Psoas muscle (tissue), 8 donors: Measurements from ENCODE around the gene JADE1. TPM values are rescaled to one million over a fixed set of nuclear protein-coding genes. Genes with fewer than 3 reads are reported as not detected.

Experiments used
- ATAC-seq, 4 donors: fragments of 200-7000 bp; cut with Tn5 transposase; one replicate each; pipeline ENCODE4 v1.9.1; 2020; ENCODE audit warnings: moderate library complexity in 3 of 4, mild to moderate bottlenecking in 2 of 4
- DNase-seq, 2 donors: peaks; one replicate each; pipeline ENCODE4 v3.0.0-alpha.2; 2020
- H3K27ac ChIP-seq: fragments of 200-600 bp; one replicate; pipeline ENCODE4 v1.8.0; 2022
- H3K27me3 ChIP-seq, 3 donors: fragments of 200-600 bp in 1 of 3; one replicate each; pipeline versions ENCODE4 v1.6.1 to v1.8.0; 2013 to 2022; ENCODE audit warnings: low read length in 2 of 3, mild to moderate bottlenecking in 2 of 3, moderate library complexity in 1 of 3; ENCODE audit not compliant: insufficient read depth in 3 of 3
- H3K36me3 ChIP-seq, 2 donors: fragments of 200-600 bp in 1 of 2; one replicate each; pipeline versions ENCODE4 v1.6.1 to v1.8.0; 2013 to 2022; ENCODE audit warnings: low read depth in 1 of 2, mild to moderate bottlenecking in 1 of 2, moderate library complexity in 1 of 2; ENCODE audit not compliant: insufficient read depth in 1 of 2
- H3K4me1 ChIP-seq: fragments of 200-600 bp; one replicate; pipeline ENCODE4 v1.8.0; 2022
- H3K4me3 ChIP-seq: fragments of 200-600 bp; one replicate; pipeline ENCODE4 v1.8.0; 2022; ENCODE audit warnings: mild to moderate bottlenecking
- H3K9me3 ChIP-seq: fragments of 200-600 bp; one replicate; pipeline ENCODE4 v1.8.0; 2022
- CTCF ChIP-seq: fragments of 200-600 bp; IDR thresholded peaks from one replicate; pipeline ENCODE4 v1.8.0; 2022; ENCODE audit warnings: antibody characterized with exemption
- WGBS, 3 donors: extraction: QIAGEN DNeasy Blood & Tissue Kit; methylation state at CpG; one replicate each; pipeline versions ENCODE4 v1.1.6 to v1.1.7; 2013; 5-methylcytosine and 5-hydroxymethylcytosine counted together
- intact Hi-C, 2 donors: fragments of 100-400 bp; cut with DNase I; formaldehyde crosslinking; loops; one replicate each; pipeline versions ENCODE4 v1.11.0 to v1.14.2; 2022
- polyA plus RNA-seq, 3 donors: library from polyadenylated mRNA; stranded (reverse); fragments of 200-250 nt; gene quantifications; one replicate each; pipeline ENCODE4 v1.2.3, GENCODE V29; 2013
- total RNA-seq, 4 donors: library from RNA; stranded (reverse); fragmentation: NEBNext Ultra II Directional in 2 of 4; extraction: Animal tissue kit (Norgen Biotek cat#: 25700) in 2 of 4; gene quantifications; one replicate each; pipeline versions ENCODE4 v1.2.1 to v1.2.4, GENCODE V29; 2021 to 2023
- donor health status: healthy with polysubstance abuse.
- donor health status: DM: no; HTN: no; CAD: no; lungs with moderate emphysema.
- donor health status: Bipolar disorder and iron deficiency.
- donor health status: healthy.
- donor health status: DM: yes; HTN: yes; CAD: no.
- donor health status: DM: no; HTN: no; CAD: no.
- donor health status: DM: no; HTN: no; CAD: no.
- donor health status: DM: yes; HTN: yes; CAD: no.

JADE1 gene
- total and polyA plus RNA-seq, 7 donors = 5.8 to 21.4 (median 16.8) TPM

GRCh38 chr4:128770807-128771206 lies 38.7 kb upstream of the JADE1 start:
- no peak overlapping the region for H3K4me3 ChIP-seq
- DNase-seq = no peak
- no peaks in the 10 kb centered on the region for H3K27me3 ChIP-seq
- no peak for TF ChIP-seq CTCF
- intact Hi-C loops = no loop called here
- H3K4me1 ChIP-seq = no peaks in the 10 kb centered on the region
- no peak overlapping the region for H3K27ac ChIP-seq
- no peak for ATAC-seq
- H3K9me3 ChIP-seq = no peaks in the 10 kb centered on the region
- H3K36me3 ChIP-seq = no peaks in the 10 kb centered on the region
- 78 to 88% (median 83%) methylated on average over 3 of the region's 3 CpGs for WGBS, 3 donors

GRCh38 chr4:128775477-128775876 lies 34.0 kb upstream of the JADE1 start:
- no peaks in the 10 kb centered on the region for H3K27me3 ChIP-seq
- ATAC-seq (no peak), DNase-seq (no peak)
- no peaks in the 10 kb centered on the region for H3K9me3 ChIP-seq
- H3K4me1 ChIP-seq = no peaks in the 10 kb centered on the region
- H3K27ac ChIP-seq = no peak overlapping the region
- 84 to 92% (median 91%) methylated on average over 2 of the region's 2 CpGs for WGBS, 3 donors
- intact Hi-C loops = no loop called here
- TF ChIP-seq CTCF = no peak
- no peak overlapping the region for H3K4me3 ChIP-seq
- H3K36me3 ChIP-seq = no peaks in the 10 kb centered on the region

DNA sequence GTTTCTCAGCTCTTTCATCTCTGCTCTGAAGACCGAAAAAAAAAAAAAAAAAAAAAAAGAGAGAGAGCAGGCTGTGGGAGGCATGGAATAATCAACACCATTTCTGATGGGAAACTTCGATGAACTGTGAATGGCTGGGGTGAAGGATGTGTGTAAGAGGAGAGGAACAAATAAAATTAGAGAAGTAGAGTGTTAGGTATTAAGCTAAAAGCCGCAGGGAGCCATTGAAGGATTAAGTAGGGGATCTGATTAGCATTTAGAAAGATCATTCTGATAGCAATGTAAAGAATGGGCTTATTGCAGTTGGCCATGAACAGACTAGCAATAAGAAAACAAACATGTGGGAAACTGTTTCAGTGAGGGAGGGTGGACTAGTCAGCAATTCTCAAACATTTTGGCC lies 33.6 kb upstream of the JADE1 start:
- 80 to 93% (median 85%) methylated on average over 3 of the region's 3 CpGs for WGBS, 3 donors
- Histone ChIP-seq H3K4me1 (no peaks in the 10 kb centered on the region), H3K27ac (no peak overlapping the region), H3K36me3 (no peaks in the 10 kb centered on the region), H3K9me3 (no peaks in the 10 kb centered on the region), H3K4me3 (no peak overlapping the region), H3K27me3 (no peaks in the 10 kb centered on the region)
- intact Hi-C loops = no loop called here
- no peak for ATAC-seq
- no peak for DNase-seq
- no peak for TF ChIP-seq CTCF

GRCh38 chr4:128776794-128777216 lies 32.7 kb upstream of the JADE1 start:
- Histone ChIP-seq H3K9me3 (no peaks in the 10 kb centered on the region), H3K4me3 (no peak overlapping the region), H3K4me1 (no peaks in the 10 kb centered on the region), H3K36me3 (no peaks in the 10 kb centered on the region), H3K27me3 (no peaks in the 10 kb centered on the region), H3K27ac (no peak overlapping the region)
- intact Hi-C loops = no loop called here
- TF ChIP-seq CTCF = no peak
- ATAC-seq = peak in 3 of 4 donors; percentile 30 to 78 (median 69)
- WGBS, 3 donors = 54 to 61% (median 56%) methylated on average over 3 of the region's 3 CpGs
- DNase-seq = peak in 1 of 2 donors; percentile 63

GRCh38 chr4:128780688-128781087 lies 28.8 kb upstream of the JADE1 start:
- Histone ChIP-seq H3K4me1 (no peaks in the 10 kb centered on the region), H3K36me3 (no peaks in the 10 kb centered on the region), H3K27me3 (no peaks in the 10 kb centered on the region), H3K4me3 (no peak overlapping the region), H3K27ac (no peak overlapping the region), H3K9me3 (no peaks in the 10 kb centered on the region)
- WGBS, 3 donors = 79 to 89% (median 86%) methylated on average over 1 of the region's 1 CpG
- no peak for ATAC-seq
- intact Hi-C loops = no loop called here
- TF ChIP-seq CTCF = no peak
- no peak for DNase-seq
